Fibroblast of lung (primary cell): ENCODE measurements around the gene ARAP2. TPM values are rescaled to one million over a fixed set of nuclear protein-coding genes. Genes with fewer than 3 reads are reported as not detected.

Experiments
- DNase-seq, 2 donors: peaks; one replicate each; pipeline versions ENCODE4 v3.0.0 to v3.0.0-alpha.2; 2010; ENCODE audit warnings: low read depth in 2 of 2
- H2AFZ ChIP-seq: 2 replicates; pipeline ENCODE4 v1.5.1; 2012; ENCODE audit warnings: low read length, control low read depth, inconsistent platforms
- H3K27ac ChIP-seq: 2 replicates; pipeline ENCODE4 v1.5.1; 2011; ENCODE audit warnings: low read length, control low read depth; ENCODE audit not compliant: insufficient read depth
- H3K27me3 ChIP-seq: 2 replicates; pipeline ENCODE4 v1.5.1; 2011; ENCODE audit warnings: mild to moderate bottlenecking, low read length; ENCODE audit not compliant: control insufficient read depth, insufficient read depth
- H3K36me3 ChIP-seq: 2 replicates; pipeline ENCODE4 v1.5.1; 2011; ENCODE audit warnings: low read length; ENCODE audit not compliant: control insufficient read depth, insufficient read depth
- H3K4me1 ChIP-seq: 2 replicates; pipeline ENCODE4 v1.5.1; 2011; ENCODE audit warnings: low read length; ENCODE audit not compliant: control insufficient read depth, insufficient read depth; ENCODE audit errors: extremely low read depth
- H3K4me2 ChIP-seq: 2 replicates; pipeline ENCODE4 v1.5.1; 2011; ENCODE audit warnings: low read length, control low read depth; ENCODE audit not compliant: insufficient read depth; ENCODE audit errors: extremely low read depth
- H3K4me3 ChIP-seq, 4 experiments: fragments of 200-600 bp in 1 of 4; sonication (generic) in 1 of 4; replicated peaks in 1 of 4; 2 replicates each; pipeline ENCODE4 v1.5.1; 2011 to 2016; ENCODE audit warnings: low read length in 4 of 4, low read depth in 3 of 4, mild to moderate bottlenecking in 3 of 4, control low read depth in 2 of 4, inconsistent platforms in 1 of 4, mixed read lengths in 1 of 4; ENCODE audit not compliant: insufficient read depth in 1 of 4; ENCODE audit errors: control extremely low read depth in 1 of 4
- H3K79me2 ChIP-seq: 2 replicates; pipeline ENCODE4 v1.5.1; 2012; ENCODE audit warnings: mild to moderate bottlenecking, low read length, inconsistent platforms; ENCODE audit not compliant: control insufficient read depth, insufficient read depth
- H3K9ac ChIP-seq: 2 replicates; pipeline ENCODE4 v1.5.1; 2011; ENCODE audit warnings: mild to moderate bottlenecking, low read length, control low read depth; ENCODE audit not compliant: insufficient read depth
- H3K9me3 ChIP-seq: 2 replicates; pipeline ENCODE4 v1.5.1; 2012; ENCODE audit warnings: low read depth, low read length; ENCODE audit not compliant: control insufficient read depth, insufficient read depth
- H4K20me1 ChIP-seq: 2 replicates; pipeline ENCODE4 v1.5.1; 2011; ENCODE audit warnings: low read length; ENCODE audit not compliant: control insufficient read depth, insufficient read depth; ENCODE audit errors: extremely low read depth
- CTCF ChIP-seq, 2 donors: IDR thresholded peaks in 1 of 2; conservative IDR thresholded peaks in 1 of 2; 1 replicate in 1 of 2; 2 replicates in 1 of 2; pipeline ENCODE4 v1.5.1; 2011 to 2012; ENCODE audit warnings: low read length in 2 of 2, control low read depth in 1 of 2, inconsistent platforms in 1 of 2, low read depth in 1 of 2, mild to moderate bottlenecking in 1 of 2
- EZH2 ChIP-seq: IDR thresholded peaks from 2 replicates; pipeline ENCODE4 v1.5.1; 2012; ENCODE audit warnings: low read length, control low read depth, mild to moderate bottlenecking; ENCODE audit errors: missing control alignments
- polyA plus RNA-seq, 2 donors: library from polyadenylated mRNA; depleted of rRNA in 1 of 2; stranded (reverse) in 1 of 2; unstranded in 1 of 2; fragments of >200 nt; gene quantifications; 2 replicates each; pipeline ENCODE4 v1.2.1, GENCODE V29; 2011 to 2012; ENCODE audit warnings: missing spikeins in 1 of 2
- total RNA-seq: library from RNA; depleted of rRNA; stranded (reverse); fragments of >200 nt; gene quantifications from 2 replicates; pipeline ENCODE4 v1.2.1, GENCODE V29; 2014

The ARAP2 gene
- total and polyA plus RNA-seq, 2 donors (not counting 1 experiment from before 2014, with no cell fraction given), result 0.05 to 3.0 TPM

DNA sequence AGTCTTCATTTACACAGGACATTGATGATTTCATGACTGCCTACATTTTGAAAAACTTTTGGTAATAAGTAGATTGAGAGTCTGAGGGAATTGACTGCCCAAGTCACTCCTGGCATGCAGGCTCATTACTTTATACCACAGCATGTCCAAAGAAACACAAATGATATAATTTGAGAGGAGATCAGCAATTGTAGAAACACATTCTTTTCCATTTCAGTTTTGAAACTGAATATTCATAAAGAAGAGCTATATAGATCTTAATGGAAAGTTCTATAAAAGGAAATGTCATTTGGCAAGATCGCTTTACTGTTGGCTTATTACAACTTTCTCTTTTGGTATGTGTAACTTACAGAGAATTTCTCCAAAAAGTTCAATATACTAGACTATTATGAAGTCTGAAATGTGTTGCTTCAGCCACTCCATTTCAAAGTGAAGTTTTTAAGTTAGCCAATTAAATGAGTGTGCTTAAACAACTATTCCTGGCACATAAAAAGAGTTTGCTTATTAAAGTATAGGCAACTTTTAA is 158.0 kb downstream of the ARAP2 start:
- Histone ChIP-seq H3K27me3 (no peaks in the 10 kb centered on the region), H3K4me3 (no peak overlapping the region), H3K79me2 (no peaks in the 10 kb centered on the region), H3K9ac (no peak overlapping the region), H3K27ac (no peak overlapping the region), H3K4me1 (no peaks in the 10 kb centered on the region), H3K36me3 (no peaks in the 10 kb centered on the region), H3K4me2 (no peak overlapping the region), H4K20me1 (no peaks in the 10 kb centered on the region), H2AFZ (no peak overlapping the region), H3K9me3 (no peaks in the 10 kb centered on the region)
- no peak for DNase-seq
- TF ChIP-seq EZH2 (no peak), CTCF (conservative IDR thresholded peaks at IDR 0.05 in 1 of 2, IDR thresholded peaks at IDR 0.05 in 1 of 2; ENCODE audit: low read depth in 1 of 2, low read length in 2 of 2) (no peak)

GRCh38 chr4:36082817-36083216 is 161.5 kb downstream of the ARAP2 start:
- H3K36me3 ChIP-seq, result no peaks in the 10 kb centered on the region
- H3K79me2 ChIP-seq, result no peaks in the 10 kb centered on the region
- H3K9me3 ChIP-seq, result no peaks in the 10 kb centered on the region
- no peak overlapping the region for H3K9ac ChIP-seq
- no peak overlapping the region for H3K4me2 ChIP-seq
- DNase-seq, result no peak
- no peak overlapping the region for H3K4me3 ChIP-seq
- H3K27me3 ChIP-seq, result no peaks in the 10 kb centered on the region
- H2AFZ ChIP-seq, result no peak overlapping the region
- TF ChIP-seq EZH2, result no peak
- no peak for TF ChIP-seq CTCF (conservative IDR thresholded peaks at IDR 0.05 in 1 of 2, IDR thresholded peaks at IDR 0.05 in 1 of 2; ENCODE audit: low read depth in 1 of 2, low read length in 2 of 2)
- no peaks in the 10 kb centered on the region for H4K20me1 ChIP-seq
- H3K4me1 ChIP-seq, result no peaks in the 10 kb centered on the region
- H3K27ac ChIP-seq, result no peak overlapping the region

- TF ChIP-seq CTCF (conservative IDR thresholded peaks at IDR 0.05 in 1 of 2, IDR thresholded peaks at IDR 0.05 in 1 of 2; ENCODE audit: low read depth in 1 of 2, low read length in 2 of 2) (no peak), EZH2 (no peak)
- Histone ChIP-seq H3K79me2 (no peaks in the 10 kb centered on the region), H3K9ac (no peak overlapping the region), H3K27ac (no peak overlapping the region), H3K36me3 (no peaks in the 10 kb centered on the region), H4K20me1 (no peaks in the 10 kb centered on the region), H3K4me3 (no peak overlapping the region), H3K4me2 (no peak overlapping the region), H3K4me1 (no peaks in the 10 kb centered on the region), H2AFZ (no peak overlapping the region), H3K27me3 (no peaks in the 10 kb centered on the region), H3K9me3 (no peaks in the 10 kb centered on the region)
- DNase-seq, result peak in 1 of 2 donors; percentile 6
Measured at GRCh38 chr4:36081185-36081584, 163.1 kb downstream of the ARAP2 start.
